ENCODE results near the gene SAMD4B.

Gene SAMD4B

DNA sequence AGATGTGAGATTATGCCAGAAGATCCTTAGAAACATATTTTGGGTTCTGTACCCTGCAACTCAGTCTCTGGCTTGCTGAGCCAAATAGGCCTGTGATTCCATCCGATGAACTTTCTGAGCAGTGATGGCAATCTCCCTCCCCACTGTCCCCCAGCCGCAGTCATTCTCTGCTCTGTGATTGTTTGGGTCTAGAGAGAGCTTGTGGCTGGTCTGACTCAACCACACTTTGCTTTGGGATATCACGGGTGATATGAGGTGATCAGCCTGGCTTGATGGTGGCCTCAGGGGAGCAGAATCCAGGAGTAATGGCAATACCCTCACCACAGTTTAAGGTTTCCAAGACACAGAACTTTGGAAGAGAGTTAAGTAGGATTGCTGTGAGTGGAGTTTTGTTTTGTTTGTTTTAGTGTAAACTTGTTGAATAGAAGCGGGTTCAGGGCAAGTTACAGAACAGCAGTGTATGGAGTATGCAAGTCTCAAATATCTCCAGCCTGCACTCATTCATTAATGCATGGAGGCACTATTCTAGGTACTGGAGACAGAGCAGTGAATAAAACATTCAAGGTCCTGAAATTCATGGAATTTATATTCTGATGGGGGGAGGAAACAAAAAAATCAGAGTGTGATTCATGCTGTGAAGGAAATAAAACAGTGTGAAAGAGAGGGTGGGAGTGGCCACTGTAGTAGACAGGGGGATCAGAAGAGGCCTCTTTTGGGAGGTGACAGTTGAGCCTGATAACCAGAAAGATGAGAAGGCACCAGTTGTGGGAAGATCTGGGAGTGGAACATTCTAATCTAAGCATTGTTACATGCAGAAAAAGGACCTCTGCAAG is 5.3 kb downstream of the SAMD4B start:
- TF ChIP-seq, protein P1, sequence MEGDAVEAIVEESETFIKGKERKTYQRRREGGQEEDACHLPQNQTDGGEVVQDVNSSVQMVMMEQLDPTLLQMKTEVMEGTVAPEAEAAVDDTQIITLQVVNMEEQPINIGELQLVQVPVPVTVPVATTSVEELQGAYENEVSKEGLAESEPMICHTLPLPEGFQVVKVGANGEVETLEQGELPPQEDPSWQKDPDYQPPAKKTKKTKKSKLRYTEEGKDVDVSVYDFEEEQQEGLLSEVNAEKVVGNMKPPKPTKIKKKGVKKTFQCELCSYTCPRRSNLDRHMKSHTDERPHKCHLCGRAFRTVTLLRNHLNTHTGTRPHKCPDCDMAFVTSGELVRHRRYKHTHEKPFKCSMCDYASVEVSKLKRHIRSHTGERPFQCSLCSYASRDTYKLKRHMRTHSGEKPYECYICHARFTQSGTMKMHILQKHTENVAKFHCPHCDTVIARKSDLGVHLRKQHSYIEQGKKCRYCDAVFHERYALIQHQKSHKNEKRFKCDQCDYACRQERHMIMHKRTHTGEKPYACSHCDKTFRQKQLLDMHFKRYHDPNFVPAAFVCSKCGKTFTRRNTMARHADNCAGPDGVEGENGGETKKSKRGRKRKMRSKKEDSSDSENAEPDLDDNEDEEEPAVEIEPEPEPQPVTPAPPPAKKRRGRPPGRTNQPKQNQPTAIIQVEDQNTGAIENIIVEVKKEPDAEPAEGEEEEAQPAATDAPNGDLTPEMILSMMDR (IDR thresholded peaks at IDR 0.05; ENCODE audit: low read depth, low read length, missing control alignments) = no peak
- H3K4me3 ChIP-seq (ENCODE audit: low read depth, low read length) = no peak overlapping the region
- DNase-seq (ENCODE audit: low read depth) = no peak

DNA sequence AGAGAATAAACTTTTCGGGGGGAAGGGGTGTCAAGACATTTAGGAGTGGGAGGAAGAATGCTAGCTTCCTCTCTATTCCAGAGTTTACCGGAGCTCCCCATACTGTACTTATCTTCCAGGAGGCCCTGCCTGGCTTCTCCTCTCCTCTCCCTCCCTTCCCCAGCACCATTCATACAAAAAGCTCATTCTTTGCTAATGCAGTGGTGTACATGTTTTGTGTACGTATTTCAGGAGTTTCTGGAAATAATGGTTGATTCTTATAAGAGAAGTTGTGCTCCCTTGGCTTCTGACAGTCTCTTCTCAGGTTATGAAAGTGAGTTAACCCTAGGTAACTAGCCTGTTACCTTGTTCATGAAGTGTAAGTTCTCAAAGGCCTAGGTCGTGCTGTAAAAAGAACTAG is 7.1 kb downstream of the SAMD4B start:
- H3K4me3 ChIP-seq (ENCODE audit: low read depth, low read length) = no peak overlapping the region
- TF ChIP-seq, protein P1 (IDR thresholded peaks at IDR 0.05; ENCODE audit: low read depth, low read length, missing control alignments) = no peak
- DNase-seq (ENCODE audit: low read depth) = no peak

DNA sequence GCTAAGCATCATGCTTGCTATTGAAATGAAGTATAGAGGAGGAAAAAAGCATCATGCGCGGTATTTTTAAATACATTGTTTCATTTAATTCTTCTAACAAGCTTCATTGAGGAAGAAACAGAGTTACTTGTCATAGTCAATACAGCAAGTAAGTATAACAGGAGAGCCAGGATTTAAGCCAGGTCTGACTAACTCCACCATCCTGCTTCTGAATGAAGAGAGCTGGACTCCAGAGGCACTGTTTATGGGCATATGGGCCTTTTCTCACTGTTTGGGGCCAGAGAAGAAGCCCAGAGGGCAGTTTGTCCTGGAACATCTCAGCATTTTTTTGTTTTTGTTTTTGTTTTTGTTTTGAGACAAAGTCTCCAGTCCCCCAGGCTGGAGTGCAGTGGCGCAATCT is 7.9 kb downstream of the SAMD4B start:
- H3K4me3 ChIP-seq (ENCODE audit: low read depth, low read length) = no peak overlapping the region
- DNase-seq (ENCODE audit: low read depth) = no peak
- TF ChIP-seq, protein P1 (IDR thresholded peaks at IDR 0.05; ENCODE audit: low read depth, low read length, missing control alignments) = no peak

DNA sequence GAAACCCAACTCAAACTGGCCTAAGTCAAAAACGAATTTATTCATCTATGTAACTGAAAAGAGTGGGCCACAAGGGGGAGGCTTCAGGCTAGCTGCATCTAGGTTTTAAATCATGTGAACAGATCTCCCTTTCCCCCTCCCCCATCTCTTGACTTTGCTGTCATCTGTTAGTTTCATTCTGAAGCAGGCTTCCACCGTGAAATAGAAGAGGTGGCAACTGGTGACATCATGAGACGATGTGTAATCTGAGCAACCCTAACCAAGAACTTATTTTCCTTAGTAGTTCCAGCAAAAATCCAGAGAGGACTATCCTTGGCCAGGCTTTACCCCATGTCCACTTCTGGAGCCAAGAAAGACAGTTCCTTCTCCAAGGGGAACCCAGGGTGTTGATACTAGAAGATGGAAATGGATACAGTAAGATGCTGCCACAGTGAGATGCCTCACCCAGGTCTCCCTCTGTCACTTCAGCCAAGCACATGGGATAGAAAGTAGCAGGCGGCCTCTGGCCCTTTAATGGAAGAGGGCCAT is 9.4 kb downstream of the SAMD4B start:
- TF ChIP-seq, protein P1 (IDR thresholded peaks at IDR 0.05; ENCODE audit: low read depth, low read length, missing control alignments) = peak; percentile 37
- no peak overlapping the region for H3K4me3 ChIP-seq (ENCODE audit: low read depth, low read length)
- peak; percentile 70 for DNase-seq (ENCODE audit: low read depth)

DNA sequence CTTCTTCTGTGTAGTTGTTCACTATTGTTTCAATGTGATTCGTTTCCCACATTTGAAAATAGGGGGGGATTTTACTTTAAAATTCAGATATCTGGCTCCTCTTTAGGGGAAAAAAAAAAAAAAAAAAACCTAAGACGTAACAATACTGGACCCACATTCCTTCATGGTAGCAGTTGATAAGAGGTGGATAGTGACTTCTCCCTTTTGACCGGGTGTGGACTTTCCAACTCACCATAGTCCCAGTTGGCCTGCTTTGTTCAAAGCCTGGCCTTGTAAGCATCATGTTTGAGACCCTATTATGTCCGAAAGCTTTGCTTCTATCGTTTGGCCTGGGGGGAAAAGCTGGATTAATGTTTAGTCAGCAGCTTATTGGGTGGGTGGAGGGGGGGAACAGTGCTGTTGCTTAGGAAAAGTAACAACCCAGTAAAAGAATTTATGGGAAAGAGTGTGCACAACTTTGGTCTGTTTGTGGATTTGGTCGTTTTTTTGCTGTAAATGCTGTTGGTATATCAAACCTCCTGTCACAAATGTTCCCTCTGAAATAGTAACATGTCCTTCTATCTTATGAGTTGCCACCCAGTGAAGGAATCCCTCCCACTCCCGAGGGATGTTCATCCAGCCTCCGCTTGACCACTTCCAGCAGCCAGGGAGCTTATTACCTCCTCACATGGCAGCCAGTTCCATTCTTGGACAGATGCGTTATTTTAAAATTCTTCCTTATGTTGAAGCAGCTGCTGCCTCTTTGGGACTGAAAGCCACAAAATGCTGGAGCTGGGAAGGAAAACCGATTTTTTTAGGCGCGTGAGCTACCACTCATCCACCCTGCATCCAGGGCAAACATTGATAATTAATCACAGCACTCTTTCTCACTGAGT is 10.4 kb downstream of the SAMD4B start:
- DNase-seq (ENCODE audit: low read depth) = no peak
- TF ChIP-seq, protein P1 (IDR thresholded peaks at IDR 0.05; ENCODE audit: low read depth, low read length, missing control alignments) = no peak
- H3K4me3 ChIP-seq (ENCODE audit: low read depth, low read length) = no peak overlapping the region

DNA sequence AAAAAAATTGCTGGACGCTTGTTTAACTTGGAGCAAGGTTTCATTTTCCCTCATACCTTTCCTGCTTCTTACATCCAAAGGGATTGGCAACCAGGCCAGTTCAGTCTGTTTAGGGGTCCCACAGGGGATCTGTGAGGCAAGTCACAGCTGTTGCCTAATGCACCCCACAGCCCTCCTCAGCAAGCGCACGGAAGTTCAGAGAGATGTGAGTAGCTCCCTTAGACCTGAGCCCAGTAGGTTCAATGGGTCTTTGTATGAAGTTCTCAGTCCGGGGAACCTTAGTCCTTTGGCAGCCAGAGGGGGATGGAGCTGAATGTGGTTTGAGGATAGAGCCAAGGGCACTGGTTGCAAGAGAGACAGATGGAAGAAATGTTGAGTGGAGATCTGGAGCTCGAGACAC is 13.0 kb downstream of the SAMD4B start:
- TF ChIP-seq, protein P1 (IDR thresholded peaks at IDR 0.05; ENCODE audit: low read depth, low read length, missing control alignments) = no peak
- DNase-seq (ENCODE audit: low read depth) = no peak
- no peak overlapping the region for H3K4me3 ChIP-seq (ENCODE audit: low read depth, low read length)

All from GM12864 (cell line).